Testis (tissue), 3 donors: ENCODE measurements around the gene MAN2B2. TPM values are rescaled to one million over a fixed set of nuclear protein-coding genes. Genes with fewer than 3 reads are reported as not detected.

Source experiments
- DNase-seq: peaks from one replicate; pipeline ENCODE4 v3.0.0-alpha.2; 2019
- H3K27ac ChIP-seq, 2 donors: fragments of 200-600 bp; sonication (generic); one replicate each; pipeline ENCODE4 v1.5.1; 2019
- H3K27me3 ChIP-seq: fragments of 200-600 bp; sonication (generic); one replicate; pipeline ENCODE4 v1.5.1; 2019
- H3K36me3 ChIP-seq: fragments of 200-600 bp; sonication (generic); one replicate; pipeline ENCODE4 v1.5.1; 2017; ENCODE audit warnings: low read depth; ENCODE audit errors: missing control alignments
- H3K4me1 ChIP-seq: fragments of 200-600 bp; sonication (generic); one replicate; pipeline ENCODE4 v1.5.1; 2019
- H3K4me3 ChIP-seq, 2 donors: fragments of 200-600 bp; sonication (generic); one replicate each; pipeline ENCODE4 v1.5.1; 2017 to 2019
- H3K9me3 ChIP-seq: fragments of 200-600 bp; sonication (generic); one replicate; pipeline ENCODE4 v1.5.1; 2017
- CTCF ChIP-seq, 3 experiments: fragments of 450-650 bp in 2 of 3; fragments of 200-600 bp in 1 of 3; sonication (generic) in 1 of 3; IDR thresholded peaks; one replicate each; pipeline ENCODE4 v1.5.1; 2016 to 2019; ENCODE audit warnings: antibody characterized with exemption in 3 of 3, mild to moderate bottlenecking in 2 of 3, moderate library complexity in 1 of 3
- POLR2A ChIP-seq: fragments of 450-650 bp; IDR thresholded peaks from one replicate; pipeline ENCODE4 v1.6.1; 2017; ENCODE audit warnings: antibody characterized with exemption, mild to moderate bottlenecking, moderate library complexity
- WGBS, 2 donors: methylation state at CpG; one replicate each; pipeline ENCODE4 v1.1.5; 2018; 5-methylcytosine and 5-hydroxymethylcytosine counted together
- intact Hi-C: fragments of 100-400 bp; cut with DNase I; formaldehyde crosslinking; loops from one replicate; pipeline ENCODE4 v1.15.1; 2023; ENCODE audit warnings: low total_unique reads
- polyA plus RNA-seq: library from polyadenylated mRNA; stranded (reverse); fragments of 350-450 nt; fragmentation: Illumina TruSeq; extraction: RNeasy Lipid Tissue Mini Kit (QIAGEN cat#74804); gene quantifications from one replicate; pipeline ENCODE4 v1.2.3, GENCODE V29; 2014; ENCODE audit warnings: low read depth, low replicate concordance; ENCODE audit not compliant: insufficient read depth
- total RNA-seq, 2 donors: library from RNA; depleted of rRNA; stranded (reverse); fragments of >200 nt; gene quantifications; one replicate each; pipeline ENCODE4 v1.2.3, GENCODE V29; 2016

Gene MAN2B2
- total and polyA plus RNA-seq, 3 donors from 2014 or later: 15.0 to 23.7 (median 17.0) TPM

DNA sequence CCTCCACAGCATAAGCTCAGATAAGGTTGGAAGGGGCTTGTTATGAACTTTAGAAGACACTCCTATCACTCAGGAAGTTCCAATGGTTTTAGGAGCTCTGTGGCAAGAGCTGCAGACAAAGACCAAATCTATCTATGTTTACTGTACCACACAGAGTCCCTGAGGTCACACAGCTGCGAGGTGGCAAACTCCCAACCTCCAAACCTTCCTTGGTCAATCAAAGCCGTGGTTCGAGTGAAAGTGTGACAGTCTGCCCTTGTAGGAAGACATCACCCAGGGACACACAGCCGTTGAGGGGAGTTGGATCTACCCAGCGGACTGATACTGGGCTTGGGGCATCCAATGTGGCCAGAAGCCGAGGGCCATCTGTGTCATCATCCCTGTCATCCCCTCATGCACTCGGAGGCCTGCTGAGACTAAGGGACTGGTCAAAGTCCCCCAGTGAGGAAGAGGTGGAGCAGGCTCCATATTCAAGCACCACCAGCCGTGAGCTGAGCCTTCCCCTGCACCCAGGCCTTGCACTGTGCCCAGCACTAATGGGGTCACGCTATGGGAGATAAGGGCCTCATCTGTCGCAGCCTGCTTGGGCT lies 26.8 kb downstream of the MAN2B2 start:
- H3K9me3 ChIP-seq: no peaks in the 10 kb centered on the region
- no peaks in the 10 kb centered on the region for H3K27me3 ChIP-seq
- no peak for DNase-seq
- TF ChIP-seq POLR2A (no peak), CTCF (IDR thresholded peaks at IDR 0.05) (no peak)
- 85 to 87% methylated on average over 6 to 10 of the region's 10 CpGs for WGBS, 2 donors
- H3K36me3 ChIP-seq: no peaks in the 10 kb centered on the region
- intact Hi-C loops: no loop called here
- no peak overlapping the region for H3K4me3 ChIP-seq
- H3K27ac ChIP-seq: no peak overlapping the region
- H3K4me1 ChIP-seq: no peaks in the 10 kb centered on the region

- WGBS, 2 donors: 94 to 98% methylated on average over 6 of the region's 6 CpGs
- Histone ChIP-seq H3K4me1 (no peaks in the 10 kb centered on the region), H3K36me3 (no peaks in the 10 kb centered on the region), H3K27ac (no peak overlapping the region), H3K9me3 (no peaks in the 10 kb centered on the region), H3K4me3 (no peak overlapping the region), H3K27me3 (no peaks in the 10 kb centered on the region)
- TF ChIP-seq POLR2A (no peak), CTCF (IDR thresholded peaks at IDR 0.05) (no peak)
- no peak for DNase-seq
- intact Hi-C loops: no loop called here
Measured at GRCh38 chr4:6602289-6602688, 27.3 kb downstream of the MAN2B2 start.

GRCh38 chr4:6603128-6603527 lies 28.1 kb downstream of the MAN2B2 start:
- DNase-seq: no peak
- intact Hi-C loops: no loop called here
- no peak overlapping the region for H3K4me3 ChIP-seq
- WGBS, 2 donors: 82 to 96% methylated on average over 12 of the region's 12 CpGs
- no peaks in the 10 kb centered on the region for H3K36me3 ChIP-seq
- no peaks in the 10 kb centered on the region for H3K27me3 ChIP-seq
- H3K27ac ChIP-seq: no peak overlapping the region
- TF ChIP-seq CTCF (IDR thresholded peaks at IDR 0.05) (no peak), POLR2A (no peak)
- no peaks in the 10 kb centered on the region for H3K9me3 ChIP-seq
- no peaks in the 10 kb centered on the region for H3K4me1 ChIP-seq

- intact Hi-C loops: no loop called here
- 97 to 100% methylated on average over 1 to 8 of the region's 8 CpGs for WGBS, 2 donors
- Histone ChIP-seq H3K27me3 (no peaks in the 10 kb centered on the region), H3K9me3 (no peaks in the 10 kb centered on the region), H3K4me3 (no peak overlapping the region), H3K4me1 (no peaks in the 10 kb centered on the region), H3K27ac (no peak overlapping the region), H3K36me3 (no peaks in the 10 kb centered on the region)
- TF ChIP-seq CTCF (IDR thresholded peaks at IDR 0.05) (no peak), POLR2A (no peak)
- DNase-seq: no peak
Measured at GRCh38 chr4:6605114-6605513, 30.1 kb downstream of the MAN2B2 start.

- H3K4me3 ChIP-seq: no peak overlapping the region
- DNase-seq: no peak
- H3K9me3 ChIP-seq: no peaks in the 10 kb centered on the region
- no peaks in the 10 kb centered on the region for H3K36me3 ChIP-seq
- WGBS, 2 donors: 97 to 99% methylated on average over 2 of the region's 2 CpGs
- H3K27me3 ChIP-seq: no peaks in the 10 kb centered on the region
- intact Hi-C loops: no loop called here
- H3K4me1 ChIP-seq: no peaks in the 10 kb centered on the region
- TF ChIP-seq POLR2A: no peak
- TF ChIP-seq CTCF (IDR thresholded peaks at IDR 0.05): no peak
- no peak overlapping the region for H3K27ac ChIP-seq
Measured at GRCh38 chr4:6605605-6606004, 30.6 kb downstream of the MAN2B2 start.
